ENCODE results near the gene RNF217.

The RNF217 gene

DNA sequence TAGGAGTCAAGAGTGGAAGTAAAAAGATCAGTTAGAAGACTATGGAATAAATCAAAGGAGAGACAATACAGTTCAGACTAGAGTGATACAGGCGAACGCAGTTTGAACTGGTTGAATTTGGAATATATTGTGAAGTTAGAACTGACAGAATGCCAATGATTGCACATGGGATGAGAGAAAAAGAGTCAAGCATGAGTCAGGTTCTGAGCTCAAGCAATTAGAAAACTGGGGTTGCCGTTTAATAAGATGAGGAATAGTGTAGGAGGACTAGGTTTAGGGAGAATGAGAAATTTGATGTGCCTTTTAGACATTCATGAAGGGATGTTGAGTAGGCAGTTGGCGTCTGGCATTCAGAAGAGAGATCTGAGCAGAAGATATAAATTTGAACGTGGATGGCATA is 8.0 kb downstream of the RNF217 start:
- TF ChIP-seq, protein P1, sequence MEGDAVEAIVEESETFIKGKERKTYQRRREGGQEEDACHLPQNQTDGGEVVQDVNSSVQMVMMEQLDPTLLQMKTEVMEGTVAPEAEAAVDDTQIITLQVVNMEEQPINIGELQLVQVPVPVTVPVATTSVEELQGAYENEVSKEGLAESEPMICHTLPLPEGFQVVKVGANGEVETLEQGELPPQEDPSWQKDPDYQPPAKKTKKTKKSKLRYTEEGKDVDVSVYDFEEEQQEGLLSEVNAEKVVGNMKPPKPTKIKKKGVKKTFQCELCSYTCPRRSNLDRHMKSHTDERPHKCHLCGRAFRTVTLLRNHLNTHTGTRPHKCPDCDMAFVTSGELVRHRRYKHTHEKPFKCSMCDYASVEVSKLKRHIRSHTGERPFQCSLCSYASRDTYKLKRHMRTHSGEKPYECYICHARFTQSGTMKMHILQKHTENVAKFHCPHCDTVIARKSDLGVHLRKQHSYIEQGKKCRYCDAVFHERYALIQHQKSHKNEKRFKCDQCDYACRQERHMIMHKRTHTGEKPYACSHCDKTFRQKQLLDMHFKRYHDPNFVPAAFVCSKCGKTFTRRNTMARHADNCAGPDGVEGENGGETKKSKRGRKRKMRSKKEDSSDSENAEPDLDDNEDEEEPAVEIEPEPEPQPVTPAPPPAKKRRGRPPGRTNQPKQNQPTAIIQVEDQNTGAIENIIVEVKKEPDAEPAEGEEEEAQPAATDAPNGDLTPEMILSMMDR (IDR thresholded peaks at IDR 0.05; ENCODE audit: control insufficient read depth, extremely low read depth, insufficient read depth): no peak
- no peak overlapping the region for H3K4me3 ChIP-seq (ENCODE audit: low read depth, low read length)
- DNase-seq (ENCODE audit: low read depth): no peak

DNA sequence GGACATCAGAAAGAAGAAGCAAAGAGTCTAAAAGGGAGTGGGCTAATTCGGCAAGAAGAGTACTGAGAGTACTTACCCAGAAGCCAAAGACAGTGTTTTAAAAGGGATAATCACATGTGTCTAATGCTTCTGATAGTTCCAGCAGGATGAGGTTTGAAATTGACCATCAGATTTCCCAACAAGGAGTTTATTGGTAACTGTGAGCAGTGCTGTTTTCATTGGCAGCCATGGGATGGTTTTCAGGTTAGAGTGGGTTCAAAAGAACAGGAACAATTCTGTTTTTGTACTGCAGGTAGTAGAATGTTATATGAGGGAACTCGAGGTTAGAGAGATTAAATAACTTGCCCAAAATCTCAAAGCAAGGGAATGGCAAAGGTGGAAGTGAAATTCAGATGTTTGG is 8.5 kb downstream of the RNF217 start:
- H3K4me3 ChIP-seq (ENCODE audit: low read depth, low read length): no peak overlapping the region
- TF ChIP-seq, protein P1 (IDR thresholded peaks at IDR 0.05; ENCODE audit: control insufficient read depth, extremely low read depth, insufficient read depth): no peak
- no peak for DNase-seq (ENCODE audit: low read depth)

DNA sequence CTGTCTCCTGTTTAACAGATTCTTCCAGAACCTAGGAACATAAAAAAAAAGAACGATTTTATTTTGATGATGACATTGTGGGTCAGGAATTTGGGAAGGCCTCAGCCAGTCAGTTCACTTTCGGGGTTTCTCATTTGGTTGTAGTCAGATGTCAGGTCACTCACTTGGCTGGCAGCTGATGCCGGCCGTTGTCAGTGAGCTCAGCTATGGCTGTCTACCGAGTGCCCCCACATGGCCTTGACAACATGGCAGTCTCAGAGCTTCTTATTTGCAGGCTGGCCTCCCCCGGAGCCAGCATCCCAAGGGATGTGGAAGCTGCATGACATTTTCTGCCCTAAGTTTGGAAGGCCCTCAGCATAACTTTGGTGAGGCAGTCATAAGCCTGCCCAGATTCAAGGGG is 11.5 kb downstream of the RNF217 start:
- no peak overlapping the region for H3K4me3 ChIP-seq (ENCODE audit: low read depth, low read length)
- DNase-seq (ENCODE audit: low read depth): no peak
- TF ChIP-seq, protein P1 (IDR thresholded peaks at IDR 0.05; ENCODE audit: control insufficient read depth, extremely low read depth, insufficient read depth): no peak

DNA sequence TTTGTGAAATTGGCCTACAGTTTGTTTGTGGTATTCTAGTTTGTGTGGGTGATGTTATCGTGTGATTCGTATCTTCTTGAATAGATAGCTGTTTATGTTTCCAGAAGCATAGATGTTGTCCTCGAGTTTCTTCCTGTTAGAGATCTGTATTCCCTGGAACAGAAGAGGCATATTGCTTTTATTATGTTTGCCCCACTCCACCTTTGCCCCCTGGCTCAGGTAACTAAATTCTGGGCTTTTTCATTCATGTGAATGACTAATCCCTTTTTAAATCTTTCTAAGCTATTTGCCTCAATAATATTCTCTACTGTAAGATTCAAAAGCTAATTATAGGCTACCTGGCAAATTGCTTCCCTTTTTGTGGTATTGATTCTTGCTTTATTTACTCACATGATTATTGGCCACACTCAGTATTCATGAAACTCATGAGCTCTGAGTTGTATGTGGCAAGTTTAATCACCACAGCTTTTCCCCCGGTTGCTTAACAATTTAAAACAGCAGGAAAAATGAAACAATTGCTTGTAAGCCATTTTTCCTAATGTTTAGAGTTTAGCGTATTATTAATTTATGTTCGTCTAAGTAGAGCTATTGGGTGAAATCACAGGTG is 12.6 kb downstream of the RNF217 start:
- no peak for DNase-seq (ENCODE audit: low read depth)
- TF ChIP-seq, protein P1 (IDR thresholded peaks at IDR 0.05; ENCODE audit: control insufficient read depth, extremely low read depth, insufficient read depth): no peak
- no peak overlapping the region for H3K4me3 ChIP-seq (ENCODE audit: low read depth, low read length)

DNA sequence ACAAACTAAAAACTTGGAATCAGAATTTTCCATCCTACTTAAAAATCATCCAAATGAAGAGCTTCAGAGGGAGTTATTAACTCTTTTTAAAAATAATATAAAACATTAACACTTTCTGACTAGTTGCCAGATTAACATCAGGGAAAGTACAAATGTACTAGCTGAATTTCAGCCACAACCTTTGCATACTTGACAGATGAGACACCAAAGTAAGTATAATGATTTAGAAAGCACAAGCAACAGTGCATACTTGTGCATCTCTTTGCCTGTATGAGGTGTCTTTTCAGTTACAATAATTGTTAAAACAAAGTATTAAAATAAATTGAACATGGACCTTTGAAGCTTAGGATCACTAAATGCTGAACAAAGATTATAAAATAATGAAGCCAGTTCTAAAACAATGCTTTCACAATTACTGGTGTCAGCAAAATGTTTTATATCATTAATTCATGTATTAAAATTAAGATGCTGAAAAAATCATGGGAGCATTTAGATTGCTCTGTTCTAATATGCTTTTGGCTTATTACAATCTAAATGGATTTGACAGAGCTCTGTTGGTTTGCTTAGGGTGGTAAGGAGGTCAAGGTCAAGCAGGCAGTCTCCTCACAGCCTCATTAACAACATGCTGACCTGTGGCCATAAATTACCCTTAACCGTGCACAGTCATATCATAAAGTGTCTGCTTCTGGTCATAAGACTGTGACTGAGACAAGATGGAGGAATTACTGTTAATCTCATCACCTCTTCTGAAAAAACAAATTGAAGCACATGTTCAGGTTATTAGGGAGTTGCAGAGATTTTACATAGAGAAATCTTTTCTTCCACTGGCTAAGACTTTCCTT is 15.1 kb downstream of the RNF217 start:
- TF ChIP-seq, protein P1 (IDR thresholded peaks at IDR 0.05; ENCODE audit: control insufficient read depth, extremely low read depth, insufficient read depth): no peak
- no peak for DNase-seq (ENCODE audit: low read depth)

DNA sequence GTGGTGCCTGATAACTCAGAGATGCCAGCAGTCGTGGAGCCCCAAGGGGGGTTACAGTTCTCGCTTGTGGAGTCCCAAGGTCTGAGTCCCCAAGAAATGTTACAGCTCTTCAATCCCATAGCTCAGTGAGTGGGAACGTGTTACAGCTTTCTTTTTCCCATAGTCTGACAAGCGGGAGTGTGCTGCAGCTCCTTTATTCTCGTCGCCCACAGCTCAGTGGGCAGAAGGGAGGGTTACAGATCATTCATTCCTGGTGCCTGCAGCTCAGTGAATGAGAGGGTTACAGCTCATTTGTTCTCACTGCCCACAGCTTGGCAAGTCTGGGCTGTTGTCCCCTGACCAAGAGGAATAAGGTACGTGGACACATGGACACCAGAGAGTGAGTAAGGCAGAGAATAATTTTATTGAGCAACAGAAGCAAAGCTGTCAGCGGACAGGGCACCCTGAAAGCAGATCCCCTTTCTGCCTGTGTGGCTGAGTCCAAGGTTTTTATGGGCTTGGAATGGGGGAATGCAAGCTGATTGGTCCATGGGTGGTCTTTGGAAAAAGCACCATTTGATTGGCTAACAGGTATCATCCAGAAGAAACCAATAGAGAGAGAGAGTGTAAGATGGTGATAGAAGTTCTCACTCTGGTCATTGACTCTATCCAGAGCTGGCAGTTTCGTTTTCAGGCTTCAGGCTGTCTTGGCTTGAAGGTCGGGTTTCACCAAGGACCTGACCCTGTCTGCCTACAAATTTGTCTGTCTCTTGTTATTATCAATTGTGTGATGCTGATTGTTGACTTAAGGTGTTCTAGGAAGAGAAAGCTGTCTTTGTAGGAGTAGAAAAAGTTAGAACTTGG is 16.4 kb downstream of the RNF217 start:
- DNase-seq (ENCODE audit: low read depth): no peak
- H3K4me3 ChIP-seq (ENCODE audit: low read depth, low read length): no peak overlapping the region
- TF ChIP-seq, protein P1 (IDR thresholded peaks at IDR 0.05; ENCODE audit: control insufficient read depth, extremely low read depth, insufficient read depth): no peak

More for the DNA sequence above, 15.1 kb downstream of the RNF217 start:
- no peak overlapping the region for H3K4me3 ChIP-seq (ENCODE audit: low read depth, low read length)

Measured in LNCaP clone FGC (cell line).